ENCODE results near the gene KCNQ1. TPM values are rescaled to one million over a fixed set of nuclear protein-coding genes. Genes with fewer than 3 reads are reported as not detected.

KCNQ1 gene
- total RNA-seq, 1 experiment from 2014 or later: 10.7 TPM

DNA sequence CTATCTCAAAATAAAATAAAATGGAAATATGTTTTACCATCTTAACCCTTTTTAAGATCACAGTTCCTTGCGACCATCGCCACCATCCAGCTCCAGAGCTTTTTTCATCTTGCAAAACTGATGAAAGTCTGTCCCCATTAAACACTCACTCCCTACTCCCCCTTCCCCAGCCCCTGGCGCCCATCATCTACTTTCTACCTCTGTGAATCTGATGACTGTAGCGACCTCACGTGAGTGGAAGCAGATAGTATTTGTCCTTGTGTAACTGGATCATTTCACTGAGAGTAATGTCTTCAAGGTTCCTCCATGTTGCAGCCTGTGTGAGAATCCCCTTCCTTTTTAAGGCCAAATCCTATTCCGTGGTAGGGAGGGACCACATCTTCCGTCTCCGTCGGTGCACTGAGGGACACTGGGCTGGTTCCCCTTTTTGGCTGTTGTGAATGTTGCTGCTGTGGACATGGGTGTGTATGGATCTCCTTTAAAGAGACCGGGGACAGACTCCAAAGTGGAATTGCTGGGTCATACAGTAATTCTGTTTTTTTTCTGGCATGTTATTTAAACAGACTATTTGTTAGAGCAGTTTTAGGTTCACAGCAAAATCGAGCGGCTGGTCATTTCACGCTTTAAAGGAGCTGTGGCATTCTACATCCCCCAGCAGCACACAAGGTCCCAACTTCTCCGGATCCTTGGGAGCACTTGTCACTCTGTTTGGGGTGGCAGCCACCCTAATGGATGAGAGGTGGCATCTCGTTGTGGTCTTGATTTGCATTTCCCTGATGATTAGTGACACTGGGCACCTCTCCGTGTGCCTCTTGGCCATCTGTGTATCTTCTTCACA lies 120.0 kb downstream of the KCNQ1 start:
- Histone ChIP-seq H3K9me2 (ENCODE audit: insufficient read depth) (no peaks in the 10 kb centered on the region), H3K4me2 (ENCODE audit: low read length) (no peak overlapping the region), H3K27me3 (ENCODE audit: insufficient read depth, low read length) (no peaks in the 10 kb centered on the region), H3K27ac (ENCODE audit: low read depth, low read length) (no peak overlapping the region), H4K20me1 (ENCODE audit: insufficient read depth) (no peaks in the 10 kb centered on the region), H3K9me3 (ENCODE audit: control insufficient read depth in 1 of 2, insufficient read depth in 1 of 2, low read depth in 1 of 2, low read length in 2 of 2) (no peaks in the 10 kb centered on the region), H3K36me3 (ENCODE audit: control insufficient read depth in 1 of 2, insufficient read depth in 2 of 2, low read length in 2 of 2) (no peaks in the 10 kb centered on the region), H2AFZ (ENCODE audit: low read depth, low read length, poor library complexity, severe bottlenecking) (no peak overlapping the region), H3K4me3 (replicated peaks in 1 of 2; ENCODE audit: low read depth in 1 of 2, low read length in 2 of 2) (no peak overlapping the region), H3K79me2 (ENCODE audit: insufficient read depth, low read length) (no peaks in the 10 kb centered on the region), H3K9ac (ENCODE audit: low read length) (no peak overlapping the region), H3K4me1 (ENCODE audit: control insufficient read depth in 1 of 2, insufficient read depth in 2 of 2, low read length in 2 of 2) (no peaks in the 10 kb centered on the region; a peak in 1 of 4 replicates)
- ChIA-PET POLR2A (no interaction called here), RAD21 (ENCODE audit: low non-redundant PET in 1 of 2, low total read pairs in 2 of 2, uncharacterized antibody in 2 of 2, unreplicated experiment in 2 of 2) (no interaction called here), CTCF (no interaction called here)
- no peak for DNase-seq (ENCODE audit: low read depth, low spot score)
- BruUV-seq (replicated peaks): no TSS peak
- TF ChIP-seq ZNF274 (IDR thresholded peaks at IDR 0.05; ENCODE audit: low read depth, low read length): no peak
- no peak for TF ChIP-seq POLR2A (IDR thresholded peaks at IDR 0.05; ENCODE audit: borderline replicate concordance, extremely low read depth, insufficient read depth, insufficient read length)
- no peak for TF ChIP-seq RAD21 (IDR thresholded peaks at IDR 0.05; ENCODE audit: low read depth)
- TF ChIP-seq TCF7L2 (IDR thresholded peaks at IDR 0.05; ENCODE audit: borderline replicate concordance, extremely low read depth, insufficient read depth, insufficient read length): no peak
- TF ChIP-seq CBX3 (IDR thresholded peaks at IDR 0.05; ENCODE audit: low read depth): no peak
- TF ChIP-seq SIN3A (IDR thresholded peaks at IDR 0.05; ENCODE audit: low read depth): no peak
- no peak for TF ChIP-seq JUND (IDR thresholded peaks at IDR 0.05)
- no peak for TF ChIP-seq ELF1 (IDR thresholded peaks at IDR 0.05; ENCODE audit: borderline replicate concordance, low read depth)
- TF ChIP-seq YY1 (IDR thresholded peaks at IDR 0.05; ENCODE audit: extremely low read depth, insufficient replicate concordance, low read depth, low read length): no peak
- ATAC-seq: no peak
- intact Hi-C loops (cut with micrococcal nuclease): no loop called here
